Right hindlimb (tissue), 1 donor: ENCODE measurements around the gene TSR3.
A peak's percentile ranks its signal among the peaks of the same experiment; 100 is the strongest.

Experiments used
- DNase-seq: peaks from one replicate; pipeline ENCODE4 v3.0.0-alpha.2; 2018

TSR3 gene

GRCh38 chr16:1350691-1351090 lies 987 bp downstream of the TSR3 start:
- DNase-seq = no peak

- DNase-seq = no peak
Observed at GRCh38 chr16:1349951-1350350, 1.7 kb downstream of the TSR3 start.

- no peak for DNase-seq
Observed at GRCh38 chr16:1349351-1349750, 2.3 kb downstream of the TSR3 start.

- no peak for DNase-seq
Observed at GRCh38 chr16:1348926-1349325, 2.8 kb downstream of the TSR3 start.

GRCh38 chr16:1348441-1348840 lies 3.2 kb downstream of the TSR3 start:
- DNase-seq = no peak

GRCh38 chr16:1347962-1348361 lies 3.7 kb downstream of the TSR3 start:
- no peak for DNase-seq

- no peak for DNase-seq
Observed at GRCh38 chr16:1347286-1347855, 4.3 kb downstream of the TSR3 start.

GRCh38 chr16:1346422-1347285 lies 5.0 kb downstream of the TSR3 start:
- DNase-seq = no peak

GRCh38 chr16:1345651-1346421 lies 5.8 kb downstream of the TSR3 start:
- no peak for DNase-seq

- no peak for DNase-seq
Observed at GRCh38 chr16:1345087-1345486, 6.6 kb downstream of the TSR3 start.

- no peak for DNase-seq
Observed at GRCh38 chr16:1344499-1344898, 7.2 kb downstream of the TSR3 start.

GRCh38 chr16:1343428-1344242 lies 8.0 kb downstream of the TSR3 start:
- DNase-seq = no peak

- DNase-seq = peak; percentile 81
Observed at GRCh38 chr16:1342526-1343427, 8.9 kb downstream of the TSR3 start.

- DNase-seq = no peak
Observed at GRCh38 chr16:1341495-1342420, 9.9 kb downstream of the TSR3 start.

GRCh38 chr16:1340730-1341494 lies 10.8 kb downstream of the TSR3 start:
- no peak for DNase-seq

GRCh38 chr16:1338855-1339675 lies 12.6 kb downstream of the TSR3 start:
- no peak for DNase-seq

- no peak for DNase-seq
Observed at GRCh38 chr16:1338119-1338730, 13.5 kb downstream of the TSR3 start.

GRCh38 chr16:1337486-1337885 lies 14.2 kb downstream of the TSR3 start:
- DNase-seq = no peak
